Measurements from ENCODE around the gene CDK14.

DNA sequence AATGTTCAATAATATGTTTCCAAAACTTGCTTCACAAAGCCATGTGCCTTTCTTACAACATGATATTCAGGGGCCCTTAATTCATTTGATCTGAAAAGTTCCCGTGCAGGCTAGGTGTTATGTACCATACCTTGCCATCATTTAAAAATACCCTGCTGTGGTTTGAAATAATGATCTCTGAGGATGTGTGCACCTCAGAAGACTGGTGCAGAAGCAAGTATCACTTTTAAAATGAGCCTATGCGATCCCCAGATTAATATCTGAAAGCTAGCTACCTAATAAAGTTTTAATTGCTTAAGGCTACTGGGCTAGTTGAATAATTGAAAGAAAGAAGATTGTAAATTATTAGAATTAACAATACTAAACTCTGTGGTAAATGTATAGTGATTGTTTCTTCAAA, 262.4 kb downstream of the CDK14 start:
- TF ChIP-seq, protein P1, sequence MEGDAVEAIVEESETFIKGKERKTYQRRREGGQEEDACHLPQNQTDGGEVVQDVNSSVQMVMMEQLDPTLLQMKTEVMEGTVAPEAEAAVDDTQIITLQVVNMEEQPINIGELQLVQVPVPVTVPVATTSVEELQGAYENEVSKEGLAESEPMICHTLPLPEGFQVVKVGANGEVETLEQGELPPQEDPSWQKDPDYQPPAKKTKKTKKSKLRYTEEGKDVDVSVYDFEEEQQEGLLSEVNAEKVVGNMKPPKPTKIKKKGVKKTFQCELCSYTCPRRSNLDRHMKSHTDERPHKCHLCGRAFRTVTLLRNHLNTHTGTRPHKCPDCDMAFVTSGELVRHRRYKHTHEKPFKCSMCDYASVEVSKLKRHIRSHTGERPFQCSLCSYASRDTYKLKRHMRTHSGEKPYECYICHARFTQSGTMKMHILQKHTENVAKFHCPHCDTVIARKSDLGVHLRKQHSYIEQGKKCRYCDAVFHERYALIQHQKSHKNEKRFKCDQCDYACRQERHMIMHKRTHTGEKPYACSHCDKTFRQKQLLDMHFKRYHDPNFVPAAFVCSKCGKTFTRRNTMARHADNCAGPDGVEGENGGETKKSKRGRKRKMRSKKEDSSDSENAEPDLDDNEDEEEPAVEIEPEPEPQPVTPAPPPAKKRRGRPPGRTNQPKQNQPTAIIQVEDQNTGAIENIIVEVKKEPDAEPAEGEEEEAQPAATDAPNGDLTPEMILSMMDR (IDR thresholded peaks at IDR 0.05), result no peak
- TF ChIP-seq POLR2A (IDR thresholded peaks at IDR 0.05) (no peak), EP300 (IDR thresholded peaks at IDR 0.05) (no peak), POLR2AphosphoS5 (IDR thresholded peaks at IDR 0.05) (no peak)

Data from stomach (tissue), 4 donors.